Hindlimb muscle (tissue), 1 donor: Measurements from ENCODE around the gene TMEM123. TPM values are rescaled to one million over a fixed set of nuclear protein-coding genes. Genes with fewer than 3 reads are reported as not detected.
"Not testable (repeated sequence)": the region's sequence is repeated elsewhere in the genome, so short reads cannot be mapped to it uniquely, and the experiment has no call there.

Source experiments
- DNase-seq: peaks from one replicate; pipeline ENCODE4 v3.0.0-alpha.2; 2013
- polyA plus RNA-seq: library from polyadenylated mRNA; unstranded; fragments of 120-200 nt; gene quantifications from one replicate; pipeline ENCODE4 v1.2.1, GENCODE V29; 2013; ENCODE audit not compliant: insufficient read length

The TMEM123 gene
- polyA plus RNA-seq, 1 donor, result 138 TPM

- DNase-seq, result no peak
Observed at GRCh38 chr11:102448869-102449224, 3.7 kb downstream of the TMEM123 start.

GRCh38 chr11:102447941-102448868 is 4.4 kb downstream of the TMEM123 start:
- no peak for DNase-seq

GRCh38 chr11:102447193-102447592 is 5.4 kb downstream of the TMEM123 start:
- no peak for DNase-seq

- DNase-seq, result no peak
Observed at GRCh38 chr11:102446606-102447005, 6.0 kb downstream of the TMEM123 start.

- DNase-seq, result not testable (repeated sequence)
Observed at GRCh38 chr11:102444693-102445092, 7.9 kb downstream of the TMEM123 start.

- DNase-seq, result not testable (repeated sequence)
Observed at GRCh38 chr11:102444142-102444541, 8.4 kb downstream of the TMEM123 start.

- DNase-seq, result not testable (repeated sequence)
Observed at GRCh38 chr11:102439063-102439363, 13.6 kb downstream of the TMEM123 start.

GRCh38 chr11:102438311-102439062 is 14.1 kb downstream of the TMEM123 start:
- no peak for DNase-seq

GRCh38 chr11:102437727-102438126 is 14.8 kb downstream of the TMEM123 start:
- DNase-seq, result no peak

GRCh38 chr11:102436976-102437375 is 15.6 kb downstream of the TMEM123 start:
- no peak for DNase-seq

- DNase-seq, result no peak
Observed at GRCh38 chr11:102436561-102436960, 16.0 kb downstream of the TMEM123 start.

GRCh38 chr11:102435688-102436087 is 16.9 kb downstream of the TMEM123 start:
- DNase-seq, result no peak

GRCh38 chr11:102433571-102433970 is 19.0 kb downstream of the TMEM123 start:
- not testable (repeated sequence) for DNase-seq

- not testable (repeated sequence) for DNase-seq
Observed at GRCh38 chr11:102432560-102432959, 20.0 kb downstream of the TMEM123 start.

GRCh38 chr11:102431404-102431803 is 21.2 kb downstream of the TMEM123 start:
- DNase-seq, result no peak

GRCh38 chr11:102430158-102430836 is 22.3 kb downstream of the TMEM123 start:
- DNase-seq, result no peak

- no peak for DNase-seq
Observed at GRCh38 chr11:102429691-102430090, 22.9 kb downstream of the TMEM123 start.

- no peak for DNase-seq
Observed at GRCh38 chr11:102429226-102429625, 23.3 kb downstream of the TMEM123 start.

- no peak for DNase-seq
Observed at GRCh38 chr11:102428696-102429095, 23.9 kb downstream of the TMEM123 start.

GRCh38 chr11:102427068-102427467 is 25.5 kb downstream of the TMEM123 start:
- no peak for DNase-seq

- DNase-seq, result no peak
Observed at GRCh38 chr11:102426570-102426969, 26.0 kb downstream of the TMEM123 start.

GRCh38 chr11:102426000-102426399 is 26.6 kb downstream of the TMEM123 start:
- DNase-seq, result no peak

- no peak for DNase-seq
Observed at GRCh38 chr11:102423936-102424335, 28.6 kb downstream of the TMEM123 start.
